Measurements from ENCODE around the gene CKAP4. TPM values are rescaled to one million over a fixed set of nuclear protein-coding genes. Genes with fewer than 3 reads are reported as not detected.
A peak's percentile ranks its signal among the peaks of the same experiment; 100 is the strongest.

The CKAP4 gene
- total and polyA plus RNA-seq, 8 donors = 86.0 to 119 (median 97.5) TPM

GRCh38 chr12:106246891-106247673 lies 738 bp downstream of the CKAP4 start:
- peak overlapping the region; percentile 83 to 87 for H3K4me3 ChIP-seq
- peaks cover 17 to 54% of the 10 kb centered on the region in 2 donors for H3K4me1 ChIP-seq
- peak overlapping the region; percentile 98 to 99 for H3K27ac ChIP-seq
- DNase-seq (peak; percentile 46 to 93 (median 66)), ATAC-seq (peak; percentile 14)
- no peaks in the 10 kb centered on the region for H3K27me3 ChIP-seq
- peaks cover 0 to 13% of the 10 kb centered on the region in 2 donors for H3K36me3 ChIP-seq
- no peak for TF ChIP-seq CTCF (IDR thresholded peaks at IDR 0.05)
- intact Hi-C loops (cut with DNase I) = no loop called here
- H3K9me3 ChIP-seq = no peaks in the 10 kb centered on the region

GRCh38 chr12:106245767-106246166 lies 2.1 kb downstream of the CKAP4 start:
- no peak for TF ChIP-seq CTCF (IDR thresholded peaks at IDR 0.05)
- intact Hi-C loops (cut with DNase I) = no loop called here
- peaks cover 17 to 58% of the 10 kb centered on the region in 2 donors for H3K4me1 ChIP-seq
- DNase-seq (peak in 3 of 4 donors; percentile 51 to 83 (median 80)), ATAC-seq (peak; percentile 60)
- H3K36me3 ChIP-seq = peaks cover 0 to 22% of the 10 kb centered on the region in 2 donors
- peak overlapping the region; percentile 5 to 87 for H3K4me3 ChIP-seq
- peak overlapping the region; percentile 98 to 99 for H3K27ac ChIP-seq
- no peaks in the 10 kb centered on the region for H3K27me3 ChIP-seq
- no peaks in the 10 kb centered on the region for H3K9me3 ChIP-seq

- intact Hi-C loops (cut with DNase I) = no loop called here
- ATAC-seq = no peak
- H3K36me3 ChIP-seq = peaks cover 0 to 44% of the 10 kb centered on the region in 2 donors
- TF ChIP-seq CTCF (IDR thresholded peaks at IDR 0.05) = no peak
- DNase-seq = no peak
- H3K27ac ChIP-seq = no peak overlapping the region
- H3K4me3 ChIP-seq = no peak overlapping the region
- no peaks in the 10 kb centered on the region for H3K9me3 ChIP-seq
- peaks cover 10 to 47% of the 10 kb centered on the region in 2 donors for H3K4me1 ChIP-seq
- no peaks in the 10 kb centered on the region for H3K27me3 ChIP-seq
Measured at GRCh38 chr12:106243620-106244019, 4.2 kb downstream of the CKAP4 start.

GRCh38 chr12:106240821-106241220 lies 7.0 kb downstream of the CKAP4 start:
- DNase-seq (no peak), ATAC-seq (no peak)
- H3K27me3 ChIP-seq = no peaks in the 10 kb centered on the region
- no peaks in the 10 kb centered on the region for H3K9me3 ChIP-seq
- intact Hi-C loops (cut with DNase I) = no loop called here
- H3K4me1 ChIP-seq = peaks cover 4 to 33% of the 10 kb centered on the region in 2 donors
- no peak for TF ChIP-seq CTCF (IDR thresholded peaks at IDR 0.05)
- no peak overlapping the region for H3K4me3 ChIP-seq
- peaks cover 0 to 66% of the 10 kb centered on the region in 2 donors for H3K36me3 ChIP-seq
- no peak overlapping the region for H3K27ac ChIP-seq

GRCh38 chr12:106239951-106240335 lies 7.9 kb downstream of the CKAP4 start:
- Histone ChIP-seq H3K4me1 (peaks cover 0 to 24% of the 10 kb centered on the region in 2 donors), H3K27me3 (no peaks in the 10 kb centered on the region), H3K4me3 (no peak overlapping the region), H3K36me3 (peaks cover 0 to 66% of the 10 kb centered on the region in 2 donors), H3K9me3 (no peaks in the 10 kb centered on the region), H3K27ac (no peak overlapping the region)
- intact Hi-C loops (cut with DNase I) = no loop called here
- no peak for ATAC-seq
- DNase-seq = no peak
- no peak for TF ChIP-seq CTCF (IDR thresholded peaks at IDR 0.05)

Measured in left lung (tissue), 10 donors.